HG02870 (cell line): ENCODE results near the gene NLRP6.
"Not testable (repeated sequence)": the region's sequence is repeated elsewhere in the genome, so short reads cannot be mapped to it uniquely, and the experiment has no call there.

Source experiments
- ATAC-seq: cut with Tn5 transposase; IDR thresholded peaks from one replicate; pipeline ENCODE4 v1.9.1; 2021; ENCODE audit warnings: mild to moderate bottlenecking, moderate library complexity; ENCODE audit not compliant: unreplicated experiment

NLRP6 gene

GRCh38 chr11:306645-307371, 28.6 kb downstream of the NLRP6 start:
- no peak for ATAC-seq

GRCh38 chr11:307766-308708, 29.8 kb downstream of the NLRP6 start, which contains the start of gene IFITM2:
TSS of gene IFITM2 (plus strand) at chr11:307816. CDS start at chr11:308193, 377 bp downstream.
- not testable (repeated sequence) for ATAC-seq

GRCh38 chr11:308740-309665, 30.8 kb downstream of the NLRP6 start:
- not testable (repeated sequence) for ATAC-seq

- not testable (repeated sequence) for ATAC-seq
These were observed 31.9 kb downstream of the NLRP6 start for GRCh38 chr11:309979-310572.

- not testable (repeated sequence) for ATAC-seq
These were observed 33.0 kb downstream of the NLRP6 start for GRCh38 chr11:311013-311748.

- ATAC-seq, result no peak
These were observed 34.0 kb downstream of the NLRP6 start for GRCh38 chr11:312092-312816.

DNA sequence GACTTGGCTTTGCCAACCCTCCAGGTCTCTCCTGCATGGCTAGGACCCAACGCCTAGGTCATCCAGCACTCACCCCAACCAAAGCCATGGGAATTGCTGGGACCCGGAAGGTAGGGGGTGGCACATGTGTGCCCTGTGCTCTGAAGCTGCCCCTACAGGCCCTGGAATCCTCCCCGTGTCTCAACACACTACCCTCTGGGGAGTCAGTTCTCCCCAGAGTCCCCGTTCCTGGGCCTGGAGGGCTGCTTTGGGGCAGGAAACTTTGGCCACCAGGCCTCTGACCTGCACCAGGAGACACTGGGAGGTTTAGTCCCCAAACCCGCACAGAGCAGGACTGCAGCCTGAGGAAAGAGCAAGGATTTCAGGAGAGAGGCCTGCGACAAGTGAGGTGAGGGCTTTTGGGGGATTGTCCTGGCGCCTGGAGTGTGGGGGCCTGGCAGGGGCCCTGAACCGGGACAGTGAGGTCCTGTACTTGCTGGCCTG, 35.1 kb downstream of the NLRP6 start:
- ATAC-seq, result no peak

DNA sequence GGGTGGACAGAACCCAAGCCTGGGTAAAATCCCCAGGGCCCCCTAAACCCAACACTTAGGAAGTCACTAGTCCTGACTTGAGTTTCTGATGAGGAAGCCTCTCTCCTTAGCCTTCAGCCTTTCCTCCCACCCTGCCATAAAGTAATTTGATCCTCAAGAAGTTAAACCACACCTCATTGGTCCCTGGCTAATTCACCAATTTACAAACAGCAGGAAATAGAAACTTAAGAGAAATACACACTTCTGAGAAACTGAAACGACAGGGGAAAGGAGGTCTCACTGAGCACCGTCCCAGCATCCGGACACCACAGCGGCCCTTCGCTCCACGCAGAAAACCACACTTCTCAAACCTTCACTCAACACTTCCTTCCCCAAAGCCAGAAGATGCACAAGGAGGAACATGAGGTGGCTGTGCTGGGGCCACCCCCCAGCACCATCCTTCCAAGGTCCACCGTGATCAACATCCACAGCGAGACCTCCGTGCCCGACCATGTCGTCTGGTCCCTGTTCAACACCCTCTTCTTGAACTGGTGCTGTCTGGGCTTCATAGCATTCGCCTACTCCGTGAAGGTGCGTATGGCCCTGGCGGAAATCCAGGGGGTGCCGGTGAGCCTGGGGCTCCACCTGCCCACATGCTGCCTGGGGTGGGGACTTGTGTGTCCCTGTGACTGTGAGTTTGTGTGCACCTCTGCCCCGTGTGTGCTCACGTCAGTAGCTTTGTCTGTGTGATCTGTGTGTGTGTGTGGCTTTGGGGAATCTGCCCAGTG, 35.8 kb downstream of the NLRP6 start, which contains the start of gene IFITM1:
TSS of gene IFITM1 (plus strand) at position 254 of the 767 bp plus-strand sequence. CDS start at position 385, 131 bp downstream.
- peak; percentile 36 for ATAC-seq

- not testable (repeated sequence) for ATAC-seq
These were observed 36.3 kb downstream of the NLRP6 start for GRCh38 chr11:314554-314875.

GRCh38 chr11:315051-315481, 36.9 kb downstream of the NLRP6 start:
- no peak for ATAC-seq

DNA sequence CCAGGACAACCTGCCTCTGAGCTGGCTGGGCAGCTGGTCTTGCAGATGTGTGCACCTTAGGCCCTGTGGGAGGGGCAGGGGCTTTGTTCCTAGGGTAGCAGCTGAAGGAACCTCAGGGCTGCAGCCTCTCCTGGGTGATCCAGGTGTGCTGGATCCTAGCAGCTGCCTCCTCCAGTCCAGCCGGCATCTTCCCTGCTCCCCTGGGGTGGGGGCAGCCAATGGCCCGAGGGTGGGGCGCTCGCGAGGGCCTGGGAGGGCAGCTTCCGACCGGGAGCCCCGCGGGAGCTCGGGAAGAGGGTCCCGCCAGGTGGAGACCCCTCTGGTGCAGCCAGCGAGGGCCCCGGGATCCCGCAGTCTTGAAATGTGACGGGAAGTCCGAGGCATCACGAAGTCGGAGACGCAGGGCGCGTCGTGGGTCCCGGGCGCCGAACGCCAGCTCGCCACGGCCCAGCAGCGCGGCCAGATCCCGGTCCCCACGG, 37.3 kb downstream of the NLRP6 start:
- no peak for ATAC-seq

DNA sequence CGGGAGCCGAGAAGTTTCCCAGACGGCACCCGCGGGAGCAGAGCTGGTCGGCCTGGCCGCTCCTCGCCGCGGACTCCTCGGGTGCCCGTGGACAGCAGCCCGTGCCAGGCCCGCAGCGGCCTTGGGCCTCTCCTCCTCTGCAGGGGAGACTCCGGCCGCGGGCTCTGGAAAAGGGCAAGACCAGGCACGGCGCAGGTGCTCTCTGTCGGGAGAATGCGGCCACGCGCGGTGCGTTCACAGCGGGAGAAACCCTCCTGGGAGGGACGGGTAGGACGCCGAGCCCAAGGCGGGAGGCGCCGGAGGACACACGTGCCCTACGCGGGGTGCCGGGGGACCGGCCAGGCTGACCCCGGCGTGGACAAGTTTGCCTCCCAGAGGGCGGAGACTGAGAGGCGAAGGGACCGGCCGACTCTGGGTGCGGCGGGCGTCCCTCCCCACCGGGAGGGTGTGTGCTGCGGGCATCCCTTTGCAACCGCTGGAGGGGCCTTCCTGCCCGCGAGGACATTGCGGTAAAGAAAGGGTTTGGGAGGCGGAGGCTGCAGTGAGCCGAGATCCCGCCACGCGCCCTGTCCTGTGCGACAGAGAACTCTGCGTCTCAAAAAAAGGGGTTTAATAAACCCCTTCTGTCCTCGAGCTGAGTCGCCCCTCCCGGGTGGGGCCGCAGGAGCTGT, 38.0 kb downstream of the NLRP6 start:
- no peak for ATAC-seq

DNA sequence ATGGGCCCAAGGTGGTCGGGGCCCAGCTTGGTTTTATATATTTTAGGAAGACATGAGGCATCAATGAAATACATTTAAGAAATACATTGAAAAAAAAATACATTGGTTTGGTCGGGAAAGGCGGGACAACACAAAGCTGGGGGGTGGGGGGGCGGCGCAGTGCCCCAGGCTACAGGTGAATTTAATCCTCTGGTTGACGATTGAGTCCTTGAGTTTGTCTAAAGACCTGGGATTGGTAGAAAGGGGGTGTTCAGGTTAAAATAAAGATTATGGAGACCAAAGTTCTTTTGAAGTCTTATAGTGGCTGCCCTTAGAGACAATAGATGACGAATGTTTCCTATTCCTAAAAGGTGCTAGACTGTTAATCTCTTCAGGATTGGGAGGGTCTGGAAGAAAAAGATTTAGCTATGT, 38.7 kb downstream of the NLRP6 start:
- ATAC-seq, result no peak

DNA sequence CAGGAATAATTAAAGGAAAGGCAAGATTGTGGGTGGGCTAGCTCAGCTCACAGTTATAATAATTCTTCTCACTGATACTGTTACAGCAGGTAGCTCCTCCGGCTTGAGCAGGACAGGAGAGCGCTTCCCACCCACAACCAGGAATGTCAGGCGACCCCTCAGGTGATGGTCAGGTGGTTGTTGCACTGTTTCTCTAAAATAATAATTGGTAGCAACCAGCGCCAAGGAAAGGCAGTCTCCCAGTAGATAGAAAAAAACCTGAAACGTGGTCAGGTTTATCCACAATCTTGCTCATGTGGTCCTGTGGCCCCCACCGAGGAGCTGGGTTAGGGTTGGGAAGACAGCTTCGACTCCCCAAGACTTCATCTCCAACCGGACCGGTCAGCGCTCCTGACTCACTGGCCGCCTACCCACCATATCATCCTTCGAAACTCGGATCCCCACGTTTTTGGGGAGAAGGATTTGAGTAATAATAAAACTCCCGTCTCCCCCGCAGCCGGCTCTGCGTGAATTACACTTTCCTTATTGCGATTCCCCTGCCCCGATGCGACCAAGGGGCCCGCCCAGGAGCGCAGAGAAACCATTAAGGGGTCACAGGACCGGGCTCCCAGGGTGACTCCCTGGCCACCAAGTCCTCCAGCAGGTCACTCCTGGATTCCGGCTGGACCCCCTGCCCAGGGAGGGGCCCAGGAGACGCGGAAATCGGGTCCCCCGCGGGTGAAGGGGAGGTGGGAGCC, 39.6 kb downstream of the NLRP6 start:
- not testable (repeated sequence) for ATAC-seq

GRCh38 chr11:318405-319120, 40.4 kb downstream of the NLRP6 start:
- ATAC-seq, result peak; percentile 35
